Hepatocyte (in vitro differentiated cells): ENCODE measurements around the gene DHRS11.

ENCODE experiments used
- EZH2 ChIP-seq: fragments of 200-600 bp; sonication (generic); IDR thresholded peaks from 2 replicates; pipeline ENCODE4 v1.6.1; 2016; ENCODE audit warnings: antibody characterized with exemption, mild to moderate bottlenecking, borderline replicate concordance
- TF ChIP-seq, protein P1 (sequence below): fragments of 200-600 bp; sonication (generic); IDR thresholded peaks from 2 replicates; pipeline ENCODE4 v1.5.1; 2016; ENCODE audit warnings: antibody characterized with exemption, mild to moderate bottlenecking; ENCODE audit not compliant: poor library complexity

DNA sequence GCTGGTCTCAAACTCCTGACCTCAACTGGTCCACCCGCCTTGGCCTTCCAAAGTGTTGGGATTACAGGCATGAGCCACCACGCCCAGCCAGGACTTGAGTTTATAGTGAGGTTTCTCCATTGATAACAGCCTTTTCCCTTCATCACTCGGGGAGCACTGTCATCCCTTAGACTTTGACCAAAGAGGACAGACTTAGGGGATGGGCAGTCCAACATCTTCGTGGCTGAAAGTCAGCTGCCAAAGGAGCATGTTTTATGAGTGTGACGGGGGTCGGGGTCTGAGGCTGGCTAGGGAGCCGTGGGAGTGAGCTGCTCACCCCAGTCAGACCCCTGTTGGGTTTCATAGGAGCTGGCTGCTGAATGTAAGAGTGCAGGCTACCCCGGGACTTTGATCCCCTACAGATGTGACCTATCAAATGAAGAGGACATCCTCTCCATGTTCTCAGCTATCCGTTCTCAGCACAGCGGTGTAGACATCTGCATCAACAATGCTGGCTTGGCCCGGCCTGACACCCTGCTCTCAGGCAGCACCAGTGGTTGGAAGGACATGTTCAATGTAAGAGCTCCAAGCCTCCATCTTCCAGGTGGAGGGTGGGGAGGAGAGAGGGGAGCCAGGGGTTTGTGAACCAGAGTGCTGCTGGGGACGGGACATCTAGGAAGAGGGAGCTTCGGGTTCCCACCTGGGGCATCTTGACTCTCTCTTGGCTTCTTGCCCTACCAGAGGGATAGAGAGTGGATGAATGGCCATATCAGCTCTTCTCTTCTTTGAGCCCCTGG is 3.1 kb downstream of the DHRS11 start:
- TF ChIP-seq, protein P1, sequence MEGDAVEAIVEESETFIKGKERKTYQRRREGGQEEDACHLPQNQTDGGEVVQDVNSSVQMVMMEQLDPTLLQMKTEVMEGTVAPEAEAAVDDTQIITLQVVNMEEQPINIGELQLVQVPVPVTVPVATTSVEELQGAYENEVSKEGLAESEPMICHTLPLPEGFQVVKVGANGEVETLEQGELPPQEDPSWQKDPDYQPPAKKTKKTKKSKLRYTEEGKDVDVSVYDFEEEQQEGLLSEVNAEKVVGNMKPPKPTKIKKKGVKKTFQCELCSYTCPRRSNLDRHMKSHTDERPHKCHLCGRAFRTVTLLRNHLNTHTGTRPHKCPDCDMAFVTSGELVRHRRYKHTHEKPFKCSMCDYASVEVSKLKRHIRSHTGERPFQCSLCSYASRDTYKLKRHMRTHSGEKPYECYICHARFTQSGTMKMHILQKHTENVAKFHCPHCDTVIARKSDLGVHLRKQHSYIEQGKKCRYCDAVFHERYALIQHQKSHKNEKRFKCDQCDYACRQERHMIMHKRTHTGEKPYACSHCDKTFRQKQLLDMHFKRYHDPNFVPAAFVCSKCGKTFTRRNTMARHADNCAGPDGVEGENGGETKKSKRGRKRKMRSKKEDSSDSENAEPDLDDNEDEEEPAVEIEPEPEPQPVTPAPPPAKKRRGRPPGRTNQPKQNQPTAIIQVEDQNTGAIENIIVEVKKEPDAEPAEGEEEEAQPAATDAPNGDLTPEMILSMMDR = no peak
- no peak for TF ChIP-seq EZH2
